HUDEP-2 (cell line): ENCODE data around the gene ARHGAP26.
"Not testable (repeated sequence)": the region's sequence is repeated elsewhere in the genome, so short reads cannot be mapped to it uniquely, and the experiment has no call there.

Source experiments
- DNase-seq, 76 experiments: peaks; one replicate each; lab custom pipeline; 2025; ENCODE audit not compliant: unreplicated experiment in 76 of 76; lab: John Stamatoyannopoulos, UW

Gene ARHGAP26

DNA sequence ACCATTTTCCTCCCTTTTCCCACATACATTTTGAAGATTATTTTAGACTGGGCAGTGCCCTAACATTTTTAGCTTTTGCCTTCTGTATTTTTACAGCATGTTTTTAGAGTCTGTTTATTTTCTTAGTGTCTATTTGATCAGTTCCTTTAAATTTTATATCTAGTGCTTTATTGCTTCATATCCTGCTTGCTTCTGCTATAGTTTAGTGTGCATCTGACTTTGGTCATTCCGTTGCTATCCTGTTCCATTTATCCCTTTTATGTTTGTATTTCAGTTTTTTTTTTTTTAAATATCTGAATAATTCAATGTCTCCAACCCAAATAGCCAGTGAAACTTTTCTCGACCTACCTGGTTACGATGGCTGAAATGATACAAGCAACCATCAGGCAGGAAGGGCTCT lies 203.8 kb downstream of the ARHGAP26 start:
- DNase-seq, result no peak

DNA sequence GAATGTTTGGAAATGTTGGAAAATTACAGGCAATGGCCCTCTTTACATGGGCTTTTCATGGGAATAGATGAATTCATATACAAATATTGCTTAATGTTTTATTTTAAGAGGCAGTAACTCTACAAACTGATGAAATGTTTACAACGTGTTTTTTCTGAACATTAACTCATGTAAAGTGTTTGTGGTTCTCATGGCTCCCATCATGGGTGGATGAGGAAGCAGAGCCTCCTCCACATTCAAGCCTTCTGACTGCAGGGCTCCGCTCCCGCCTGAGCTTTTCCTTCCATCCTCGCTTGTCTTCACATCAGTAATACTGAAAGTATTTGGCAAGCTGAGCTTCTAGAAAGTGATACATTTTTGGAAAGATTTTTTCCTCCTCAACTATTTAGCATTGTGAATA lies 204.2 kb downstream of the ARHGAP26 start:
- no peak for DNase-seq

DNA sequence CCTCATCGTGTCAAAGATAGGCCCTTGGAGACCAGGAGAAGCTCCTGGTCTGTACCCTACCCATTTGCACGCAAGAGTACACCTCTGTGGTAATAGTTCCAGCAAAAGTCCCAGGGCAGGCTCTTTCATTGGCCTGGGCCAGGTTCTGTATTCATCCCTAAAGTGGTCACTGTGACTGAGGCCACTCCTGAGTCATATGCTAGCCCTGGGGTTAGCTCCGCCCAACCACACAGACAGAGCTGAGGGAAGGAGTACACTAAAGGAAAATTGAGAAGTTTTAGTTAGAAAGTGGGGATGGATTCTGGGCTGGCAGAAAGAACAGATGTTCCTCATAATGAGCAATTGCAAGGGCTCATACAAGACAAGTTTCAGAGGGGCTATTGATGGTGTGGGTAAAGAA lies 206.7 kb downstream of the ARHGAP26 start:
- DNase-seq, result no peak

- no peak for DNase-seq
Measured at GRCh38 chr5:142977363-142978051, 207.3 kb downstream of the ARHGAP26 start.

GRCh38 chr5:142978252-142978651 lies 208.1 kb downstream of the ARHGAP26 start:
- DNase-seq, result no peak

DNA sequence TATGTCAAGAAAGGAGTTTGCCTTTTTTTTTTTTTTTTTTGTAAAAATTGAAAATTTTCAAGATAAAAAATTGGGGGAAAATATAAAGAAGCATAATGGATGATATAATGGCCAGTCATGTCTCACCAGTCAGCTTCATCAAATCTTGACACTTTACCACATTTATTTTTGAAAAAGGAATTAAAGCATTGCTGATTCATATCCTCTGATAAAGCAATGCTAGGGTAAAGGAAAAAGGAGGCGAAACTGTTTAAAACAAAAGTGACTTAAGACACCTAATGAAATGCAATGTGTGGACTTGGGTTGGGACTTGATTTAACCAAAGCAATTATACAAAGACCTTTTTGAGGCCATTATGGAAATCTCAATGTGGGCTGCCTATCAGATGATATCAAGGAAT lies 208.5 kb downstream of the ARHGAP26 start:
- DNase-seq, result no peak

- no peak for DNase-seq
Measured at GRCh38 chr5:142979636-142980035, 209.5 kb downstream of the ARHGAP26 start.

DNA sequence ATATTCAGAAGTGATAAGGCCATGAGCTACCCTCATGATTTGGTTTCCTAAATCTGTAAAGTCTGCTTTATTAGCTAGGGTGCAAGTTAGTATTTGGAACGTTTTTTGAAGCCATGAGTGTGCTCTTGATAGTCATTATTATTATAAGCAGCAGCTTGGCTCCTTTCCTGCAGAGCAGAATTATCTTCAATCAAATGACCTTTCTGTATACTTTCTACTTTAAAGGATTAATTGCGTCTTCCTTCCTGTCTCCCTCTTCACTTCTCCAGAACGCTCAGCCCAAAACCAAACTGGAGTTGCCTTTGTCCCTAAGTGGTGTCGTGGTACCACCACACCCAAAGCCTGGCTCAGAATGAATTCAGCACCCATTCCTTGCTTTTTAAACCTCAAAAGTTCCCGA lies 211.3 kb downstream of the ARHGAP26 start:
- no peak for DNase-seq

DNA sequence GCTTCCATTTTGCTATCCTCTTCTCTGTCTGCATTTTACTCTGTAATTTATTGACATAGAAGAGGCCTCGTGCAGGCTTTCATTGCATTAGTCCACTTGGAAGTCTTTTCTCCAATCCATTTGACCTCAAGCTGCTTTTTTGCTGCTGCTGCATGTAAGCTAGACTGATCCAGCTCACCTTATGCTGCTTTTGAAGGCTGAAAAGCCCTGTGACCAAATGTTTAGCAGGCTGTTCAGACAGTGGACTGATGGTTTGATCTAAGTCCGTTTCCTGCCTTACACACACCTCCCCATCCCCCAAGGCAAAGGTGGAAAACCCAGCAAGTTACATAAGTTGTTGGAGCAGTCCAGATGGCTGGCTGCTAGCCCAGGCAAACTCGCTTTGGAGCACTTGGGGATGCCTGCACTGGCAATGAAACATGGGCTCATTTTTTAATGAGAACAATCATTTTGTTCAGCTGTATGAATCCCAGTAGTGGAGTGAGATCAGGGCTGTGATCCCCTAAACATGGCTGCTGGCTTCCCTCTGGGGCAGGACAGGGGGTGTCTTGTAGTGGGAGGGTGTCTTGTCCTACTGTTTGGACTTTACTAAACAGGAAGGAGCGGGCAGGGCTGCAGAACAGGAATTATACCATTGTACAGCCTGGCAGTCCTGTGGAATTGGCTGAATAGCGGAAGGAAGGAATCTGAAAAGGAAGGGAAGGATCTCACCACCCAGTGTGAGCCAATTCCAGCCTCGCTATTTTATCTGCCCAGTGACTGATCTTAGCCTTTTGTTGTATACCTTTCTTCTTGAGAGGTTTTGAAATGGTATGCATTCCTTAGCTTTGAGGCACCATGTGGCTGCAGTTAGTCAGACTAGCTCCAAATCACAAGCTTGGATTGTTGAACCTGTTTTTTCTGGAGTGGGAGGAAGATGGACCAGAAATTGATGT lies 212.0 kb downstream of the ARHGAP26 start:
- no peak for DNase-seq

- DNase-seq, result no peak
Measured at GRCh38 chr5:142982821-142983200, 212.6 kb downstream of the ARHGAP26 start.

- DNase-seq, result no peak
Measured at GRCh38 chr5:142984011-142984410, 213.8 kb downstream of the ARHGAP26 start.

- no peak for DNase-seq
Measured at GRCh38 chr5:142984525-142984924, 214.3 kb downstream of the ARHGAP26 start.

DNA sequence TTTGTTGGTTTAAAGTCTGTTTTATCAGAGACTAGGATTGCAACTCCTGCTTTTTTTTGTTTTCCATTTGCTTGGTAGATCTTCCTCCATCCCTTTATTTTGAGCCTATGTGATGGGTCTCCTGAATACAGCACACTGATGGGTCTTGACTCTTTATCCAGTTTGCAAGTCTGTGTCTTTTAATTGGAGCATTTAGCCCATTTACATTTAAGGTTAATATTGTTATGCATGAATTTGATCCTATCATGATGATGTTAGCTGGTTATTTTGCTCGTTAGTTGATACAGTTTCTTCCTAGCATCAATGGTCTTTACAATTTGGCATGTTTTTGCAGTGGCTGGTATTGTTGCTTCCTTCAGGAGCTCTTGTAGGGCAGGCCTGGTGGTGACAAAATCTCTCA lies 219.1 kb downstream of the ARHGAP26 start:
- DNase-seq, result not testable (repeated sequence)

- DNase-seq, result not testable (repeated sequence)
Measured at GRCh38 chr5:142990073-142990472, 219.9 kb downstream of the ARHGAP26 start.

DNA sequence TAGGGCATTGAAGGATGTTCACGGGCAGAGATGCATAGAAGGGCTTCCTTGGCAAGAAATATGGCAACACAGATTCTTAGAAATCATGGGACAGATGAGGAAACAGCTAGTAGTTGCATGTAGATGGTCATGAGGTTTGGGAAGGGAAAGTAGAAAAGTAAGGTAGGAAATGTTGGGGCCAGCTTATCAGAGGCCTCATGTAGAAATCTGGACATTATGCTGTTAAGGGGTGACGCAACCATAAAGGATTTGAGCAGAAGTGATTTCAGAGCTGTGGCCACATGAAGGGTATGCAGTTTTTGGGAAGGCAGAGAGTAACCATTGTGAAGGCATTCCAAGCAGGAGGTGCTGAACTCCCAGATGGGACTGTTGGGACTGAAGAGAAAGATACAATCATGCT lies 224.0 kb downstream of the ARHGAP26 start:
- DNase-seq, result no peak

DNA sequence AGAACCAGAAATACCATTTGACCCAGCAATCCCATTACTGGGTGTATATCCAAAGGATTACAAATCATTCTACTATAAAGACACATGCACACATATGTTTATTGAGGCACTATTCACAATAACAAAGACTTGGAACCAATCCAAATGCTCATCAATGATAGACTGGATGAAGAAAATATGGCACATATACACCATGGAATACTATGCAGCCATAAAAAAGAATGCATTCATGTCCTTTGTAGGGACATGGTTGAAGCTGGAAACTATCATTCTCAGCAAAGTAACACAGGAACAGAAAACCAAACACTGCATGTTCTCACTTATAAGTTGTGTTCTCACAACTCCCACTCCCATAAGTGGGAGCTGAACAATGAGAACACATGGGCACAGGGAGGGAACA lies 225.4 kb downstream of the ARHGAP26 start:
- not testable (repeated sequence) for DNase-seq

GRCh38 chr5:142997591-142997990 lies 227.4 kb downstream of the ARHGAP26 start:
- no peak for DNase-seq

GRCh38 chr5:142998316-142999020 lies 228.3 kb downstream of the ARHGAP26 start:
- DNase-seq, result no peak

DNA sequence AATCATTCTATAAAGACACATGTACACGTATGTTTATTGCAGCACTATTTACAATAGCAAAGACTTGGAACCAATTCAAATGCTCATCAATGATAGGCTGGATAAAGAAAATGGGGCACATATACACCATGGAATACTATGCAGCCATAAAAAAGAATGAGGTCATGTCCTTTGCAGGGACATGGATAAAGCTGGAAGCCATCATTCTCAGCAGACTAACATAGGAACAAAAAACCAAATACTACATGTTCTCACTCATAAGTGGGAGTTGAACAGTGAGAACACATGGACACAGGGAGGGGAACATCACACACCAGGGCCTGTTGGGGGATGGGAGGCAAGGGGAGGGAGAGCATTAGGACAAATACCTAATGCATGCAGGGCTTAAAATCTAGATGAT lies 230.4 kb downstream of the ARHGAP26 start:
- not testable (repeated sequence) for DNase-seq

GRCh38 chr5:143001764-143002351 lies 231.7 kb downstream of the ARHGAP26 start:
- DNase-seq, result no peak
